Adrenal gland (tissue), 5 donors: ENCODE data around the gene NDRG2.

Experiments
- POLR2A ChIP-seq, 2 donors: fragments of 450-650 bp; IDR thresholded peaks; one replicate each; pipeline ENCODE4 v1.6.1; 2017; ENCODE audit warnings: antibody characterized with exemption in 2 of 2, mild to moderate bottlenecking in 2 of 2, moderate library complexity in 1 of 2
- TF ChIP-seq, protein P1 (sequence below), 6 experiments: fragments of 450-650 bp in 4 of 6; fragments of 200-600 bp in 2 of 6; sonication (generic) in 1 of 6; IDR thresholded peaks; 1 replicate in 5 of 6; 2 replicates in 1 of 6; pipeline versions ENCODE4 v1.5.1 to v1.8.0; 2016 to 2021; ENCODE audit warnings: antibody characterized with exemption in 6 of 6, mild to moderate bottlenecking in 2 of 6, moderate library complexity in 1 of 6
- donor health status: DM: no; HTN: no; CAD: no.

- TF ChIP-seq, protein P1, sequence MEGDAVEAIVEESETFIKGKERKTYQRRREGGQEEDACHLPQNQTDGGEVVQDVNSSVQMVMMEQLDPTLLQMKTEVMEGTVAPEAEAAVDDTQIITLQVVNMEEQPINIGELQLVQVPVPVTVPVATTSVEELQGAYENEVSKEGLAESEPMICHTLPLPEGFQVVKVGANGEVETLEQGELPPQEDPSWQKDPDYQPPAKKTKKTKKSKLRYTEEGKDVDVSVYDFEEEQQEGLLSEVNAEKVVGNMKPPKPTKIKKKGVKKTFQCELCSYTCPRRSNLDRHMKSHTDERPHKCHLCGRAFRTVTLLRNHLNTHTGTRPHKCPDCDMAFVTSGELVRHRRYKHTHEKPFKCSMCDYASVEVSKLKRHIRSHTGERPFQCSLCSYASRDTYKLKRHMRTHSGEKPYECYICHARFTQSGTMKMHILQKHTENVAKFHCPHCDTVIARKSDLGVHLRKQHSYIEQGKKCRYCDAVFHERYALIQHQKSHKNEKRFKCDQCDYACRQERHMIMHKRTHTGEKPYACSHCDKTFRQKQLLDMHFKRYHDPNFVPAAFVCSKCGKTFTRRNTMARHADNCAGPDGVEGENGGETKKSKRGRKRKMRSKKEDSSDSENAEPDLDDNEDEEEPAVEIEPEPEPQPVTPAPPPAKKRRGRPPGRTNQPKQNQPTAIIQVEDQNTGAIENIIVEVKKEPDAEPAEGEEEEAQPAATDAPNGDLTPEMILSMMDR (IDR thresholded peaks at IDR 0.05): no peak
- peak in 1 of 2 donors; percentile 62 for TF ChIP-seq POLR2A (IDR thresholded peaks at IDR 0.05)
Measured at GRCh38 chr14:21038441-21039422, 13.9 kb upstream of the NDRG2 start.
